ENCODE data around the gene IL19. TPM values are rescaled to one million over a fixed set of nuclear protein-coding genes. Genes with fewer than 3 reads are reported as not detected.

The IL19 gene
- total RNA-seq, 1 experiment from 2014 or later: not detected

GRCh38 chr1:206833801-206834200 lies 63.2 kb downstream of the IL19 start:
- CTCF ChIA-PET: interaction anchor here (1.3 to 7.0 kb wide), 9 partner anchors 14 to 107 kb away, joined by 3 to 52 read pairs (median 5); partner anchors contain the start of gene IL20
- DNase-seq (ENCODE audit: unreplicated experiment): peak; percentile 54
- H3K4me3 Mint-ChIP-seq (ENCODE audit: unreplicated experiment): no peak overlapping the region
- POLR2A ChIA-PET: interaction anchor here (0.7 to 5.0 kb wide), 8 partner anchors 10 to 75 kb away, joined by 3 to 36 read pairs (median 6); no protein-coding TSS in a partner anchor
- no peak overlapping the region for H3K27ac Mint-ChIP-seq (ENCODE audit: low read depth, unreplicated experiment)
- BruUV-seq (replicated peaks): no TSS peak
- TF ChIP-seq CTCF (IDR thresholded peaks at IDR 0.05; ENCODE audit: unreplicated experiment): no peak
- no peaks in the 10 kb centered on the region for H3K27me3 Mint-ChIP-seq (ENCODE audit: insufficient read depth, unreplicated experiment)
- H3K9me3 Mint-ChIP-seq (ENCODE audit: unreplicated experiment): no peaks in the 10 kb centered on the region
- intact Hi-C loops (cut with micrococcal nuclease): no loop called here
- H3K4me1 Mint-ChIP-seq (ENCODE audit: insufficient read depth, unreplicated experiment): peaks cover 23% of the 10 kb centered on the region
- H3K36me3 Mint-ChIP-seq (ENCODE audit: insufficient read depth, unreplicated experiment): no peaks in the 10 kb centered on the region

DNA sequence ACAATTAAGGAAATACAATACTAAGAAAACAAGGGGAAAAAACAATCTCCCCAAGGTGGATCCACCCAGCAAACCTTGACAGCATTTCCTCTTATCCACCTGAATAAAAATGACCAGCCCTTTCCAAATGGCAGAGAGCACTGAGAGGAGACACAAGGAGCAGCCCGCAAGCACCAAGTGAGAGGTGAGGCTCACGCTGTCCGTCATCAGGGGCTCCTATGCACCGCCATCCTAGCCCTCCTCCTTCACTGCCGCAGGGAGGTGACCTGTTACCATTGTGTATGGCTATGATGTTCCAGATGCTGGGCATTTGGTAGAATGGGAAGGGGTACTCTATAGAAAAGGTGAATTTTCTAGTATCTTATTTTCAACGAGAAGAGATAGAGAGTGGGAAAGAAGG lies 63.6 kb downstream of the IL19 start:
- no peak for DNase-seq (ENCODE audit: unreplicated experiment)
- no peaks in the 10 kb centered on the region for H3K9me3 Mint-ChIP-seq (ENCODE audit: unreplicated experiment)
- no peak overlapping the region for H3K27ac Mint-ChIP-seq (ENCODE audit: low read depth, unreplicated experiment)
- no peaks in the 10 kb centered on the region for H3K27me3 Mint-ChIP-seq (ENCODE audit: insufficient read depth, unreplicated experiment)
- POLR2A ChIA-PET: interaction anchor here (0.7 to 5.0 kb wide), 14 partner anchors 8 to 199 kb away, joined by 3 to 36 read pairs (median 6); partner anchors contain the start of genes DYRK3 and IL20
- no peak overlapping the region for H3K4me3 Mint-ChIP-seq (ENCODE audit: unreplicated experiment)
- intact Hi-C loops (cut with micrococcal nuclease): no loop called here
- no TSS peak for BruUV-seq (replicated peaks)
- CTCF ChIA-PET: interaction anchor here (1.1 to 7.0 kb wide), 14 partner anchors 8 to 137 kb away, joined by 3 to 52 read pairs (median 5); partner anchors contain the start of gene IL20
- H3K4me1 Mint-ChIP-seq (ENCODE audit: insufficient read depth, unreplicated experiment): peaks cover 26% of the 10 kb centered on the region
- no peak for TF ChIP-seq CTCF (IDR thresholded peaks at IDR 0.05; ENCODE audit: unreplicated experiment)
- no peaks in the 10 kb centered on the region for H3K36me3 Mint-ChIP-seq (ENCODE audit: insufficient read depth, unreplicated experiment)

GRCh38 chr1:206834711-206835110 lies 64.1 kb downstream of the IL19 start:
- ChIA-PET POLR2A (interaction anchor here (0.8 to 5.0 kb wide), 16 partner anchors 9 to 200 kb away, joined by 3 to 36 read pairs (median 6); partner anchors contain the start of genes DYRK3 and IL20), CTCF (interaction anchor here (0.7 to 7.0 kb wide), 21 partner anchors 8 to 224 kb away, joined by 3 to 52 read pairs (median 4); partner anchors contain the start of gene IL20)
- H3K36me3 Mint-ChIP-seq (ENCODE audit: insufficient read depth, unreplicated experiment): no peaks in the 10 kb centered on the region
- no peaks in the 10 kb centered on the region for H3K27me3 Mint-ChIP-seq (ENCODE audit: insufficient read depth, unreplicated experiment)
- H3K4me3 Mint-ChIP-seq (ENCODE audit: unreplicated experiment): no peak overlapping the region
- intact Hi-C loops (cut with micrococcal nuclease): no loop called here
- BruUV-seq (replicated peaks): no TSS peak
- TF ChIP-seq CTCF (IDR thresholded peaks at IDR 0.05; ENCODE audit: unreplicated experiment): no peak
- H3K9me3 Mint-ChIP-seq (ENCODE audit: unreplicated experiment): no peaks in the 10 kb centered on the region
- DNase-seq (ENCODE audit: unreplicated experiment): peak; percentile 63
- peaks cover 31% of the 10 kb centered on the region for H3K4me1 Mint-ChIP-seq (ENCODE audit: insufficient read depth, unreplicated experiment)
- H3K27ac Mint-ChIP-seq (ENCODE audit: low read depth, unreplicated experiment): peak overlapping the region; percentile 21

- Mint-ChIP-seq H3K4me1 (ENCODE audit: insufficient read depth, unreplicated experiment) (peaks cover 36% of the 10 kb centered on the region), H3K27me3 (ENCODE audit: insufficient read depth, unreplicated experiment) (no peaks in the 10 kb centered on the region), H3K9me3 (ENCODE audit: unreplicated experiment) (no peaks in the 10 kb centered on the region), H3K27ac (ENCODE audit: low read depth, unreplicated experiment) (peak overlapping the region; percentile 21), H3K36me3 (ENCODE audit: insufficient read depth, unreplicated experiment) (no peaks in the 10 kb centered on the region), H3K4me3 (ENCODE audit: unreplicated experiment) (no peak overlapping the region)
- no peak for TF ChIP-seq CTCF (IDR thresholded peaks at IDR 0.05; ENCODE audit: unreplicated experiment)
- DNase-seq (ENCODE audit: unreplicated experiment): no peak
- POLR2A ChIA-PET: interaction anchor here (0.8 to 5.0 kb wide), 16 partner anchors 9 to 200 kb away, joined by 3 to 36 read pairs (median 6); partner anchors contain the start of genes DYRK3 and IL20
- CTCF ChIA-PET: interaction anchor here (0.7 to 7.0 kb wide), 25 partner anchors 9 to 224 kb away, joined by 3 to 52 read pairs (median 4); partner anchors contain the start of gene IL20
- no TSS peak for BruUV-seq (replicated peaks)
- intact Hi-C loops (cut with micrococcal nuclease): no loop called here
Observed at GRCh38 chr1:206835186-206835585, 64.6 kb downstream of the IL19 start.
